Loucy (cell line): ENCODE data around the gene COX6A1.

Source experiments
- H2AFZ ChIP-seq: fragments of 200-600 bp; sonication (generic); 2 replicates; pipeline ENCODE4 v1.6.0; 2016; ENCODE audit warnings: antibody characterized with exemption, mild to moderate bottlenecking, low read length, moderate library complexity
- H3F3A ChIP-seq: fragments of 200-600 bp; 2 replicates; pipeline ENCODE4 v1.6.0; 2016; ENCODE audit warnings: antibody characterized with exemption, low read depth, mild to moderate bottlenecking
- H3K27me3 ChIP-seq: fragments of 200-600 bp; sonication (generic); 2 replicates; pipeline ENCODE4 v1.6.1; 2014; ENCODE audit warnings: low read length, mild to moderate bottlenecking; ENCODE audit not compliant: insufficient read depth, poor library complexity, severe bottlenecking
- H3K36me3 ChIP-seq: fragments of 200-600 bp; sonication (generic); 2 replicates; pipeline ENCODE4 v1.6.1; 2016; ENCODE audit warnings: low read length; ENCODE audit not compliant: insufficient read depth
- H3K4me1 ChIP-seq: fragments of 200-600 bp; sonication (generic); 2 replicates; pipeline ENCODE4 v1.5.1; 2014; ENCODE audit warnings: low read length, mild to moderate bottlenecking; ENCODE audit not compliant: insufficient read depth, poor library complexity, severe bottlenecking
- H3K4me2 ChIP-seq: fragments of 200-600 bp; sonication (generic); 2 replicates; pipeline ENCODE4 v1.6.0; 2014; ENCODE audit warnings: antibody characterized with exemption, low read length, low read depth, mild to moderate bottlenecking; ENCODE audit not compliant: poor library complexity, severe bottlenecking
- H3K4me3 ChIP-seq: fragments of 200-600 bp; sonication (generic); 2 replicates; pipeline ENCODE4 v1.5.1; 2014; ENCODE audit warnings: low read length, mild to moderate bottlenecking, mixed read lengths; ENCODE audit not compliant: poor library complexity, severe bottlenecking
- H3K79me2 ChIP-seq: fragments of 200-600 bp; sonication (generic); 2 replicates; pipeline ENCODE4 v1.6.1; 2014; ENCODE audit warnings: low read length; ENCODE audit not compliant: insufficient read depth
- H3K9ac ChIP-seq: fragments of 200-600 bp; sonication (generic); 2 replicates; pipeline ENCODE4 v1.6.0; 2014; ENCODE audit warnings: mild to moderate bottlenecking, low read depth, low read length, moderate library complexity; ENCODE audit not compliant: poor library complexity, severe bottlenecking
- H3K9me2 ChIP-seq: fragments of 200-600 bp; sonication (generic); replicated peaks from 2 replicates; pipeline ENCODE4 v1.6.1; 2016; ENCODE audit warnings: low read depth, low read length, mixed read lengths
- H3K9me3 ChIP-seq: fragments of 200-600 bp; sonication (generic); 2 replicates; pipeline ENCODE4 v1.6.1; 2014; ENCODE audit warnings: mild to moderate bottlenecking, antibody characterized with exemption, low read length, low read depth; ENCODE audit not compliant: insufficient read depth
- H4K20me1 ChIP-seq: fragments of 200-600 bp; sonication (generic); 2 replicates; pipeline ENCODE4 v1.6.0; 2014; ENCODE audit warnings: antibody characterized with exemption, low read length, mild to moderate bottlenecking; ENCODE audit not compliant: insufficient read depth, poor library complexity, severe bottlenecking
- CTCF ChIP-seq: fragments of 200-600 bp; sonication (generic); conservative IDR thresholded peaks from 2 replicates; pipeline ENCODE4 v1.5.1; 2014; ENCODE audit warnings: mild to moderate bottlenecking, antibody characterized with exemption, low read length
- EZH2phosphoT487 ChIP-seq: fragments of 200-600 bp; IDR thresholded peaks from 2 replicates; pipeline ENCODE4 v1.6.1; 2018; ENCODE audit warnings: antibody characterized with exemption, mild to moderate bottlenecking, moderate library complexity, borderline replicate concordance

The COX6A1 gene

GRCh38 chr12:120432772-120433525 is 5.0 kb upstream of the COX6A1 start:
- no peaks in the 10 kb centered on the region for H3K36me3 ChIP-seq
- H2AFZ ChIP-seq = no peak overlapping the region
- H3K4me1 ChIP-seq = peaks cover 3% of the 10 kb centered on the region
- TF ChIP-seq CTCF (no peak), EZH2phosphoT487 (no peak)
- no peaks in the 10 kb centered on the region for H3F3A ChIP-seq
- H3K27me3 ChIP-seq = no peaks in the 10 kb centered on the region
- H3K4me3 ChIP-seq = no peak overlapping the region
- H3K9me3 ChIP-seq = no peaks in the 10 kb centered on the region
- no peak overlapping the region for H3K4me2 ChIP-seq
- H3K79me2 ChIP-seq = peaks cover under 1% of the 10 kb centered on the region; the same call in 1 of the 2 replicates
- no peaks in the 10 kb centered on the region for H3K9me2 ChIP-seq
- no peaks in the 10 kb centered on the region for H4K20me1 ChIP-seq
- no peak overlapping the region for H3K9ac ChIP-seq

- Histone ChIP-seq H3K9me3 (no peaks in the 10 kb centered on the region), H3K4me3 (peak overlapping the region; percentile 87), H4K20me1 (peaks cover 26% of the 10 kb centered on the region), H2AFZ (no peak overlapping the region), H3K79me2 (peaks cover 45% of the 10 kb centered on the region), H3K27me3 (no peaks in the 10 kb centered on the region), H3K36me3 (peaks cover 10% of the 10 kb centered on the region; the same call in 1 of the 2 replicates), H3K9ac (peak overlapping the region; percentile 82), H3K4me1 (peaks cover 16% of the 10 kb centered on the region), H3K4me2 (peak overlapping the region; percentile 84), H3F3A (no peaks in the 10 kb centered on the region), H3K9me2 (no peaks in the 10 kb centered on the region)
- TF ChIP-seq CTCF (no peak), EZH2phosphoT487 (no peak)
Observed at GRCh38 chr12:120438495-120439198, 734 bp downstream of the COX6A1 start.

- Histone ChIP-seq H3K4me1 (peaks cover 20% of the 10 kb centered on the region), H3K79me2 (peaks cover 56% of the 10 kb centered on the region), H2AFZ (no peak overlapping the region), H3K27me3 (no peaks in the 10 kb centered on the region), H3F3A (no peaks in the 10 kb centered on the region), H3K9me3 (no peaks in the 10 kb centered on the region), H4K20me1 (peaks cover 26% of the 10 kb centered on the region), H3K36me3 (peaks cover 15% of the 10 kb centered on the region; the same call in 1 of the 2 replicates), H3K9me2 (no peaks in the 10 kb centered on the region), H3K4me2 (peak overlapping the region; percentile 84), H3K4me3 (peak overlapping the region; percentile 87), H3K9ac (peak overlapping the region; percentile 67)
- peak; percentile 85 for TF ChIP-seq CTCF
- no peak for TF ChIP-seq EZH2phosphoT487
Observed at GRCh38 chr12:120439646-120440247, 1.8 kb downstream of the COX6A1 start.
